ENCODE data around the gene GDI2.

DNA sequence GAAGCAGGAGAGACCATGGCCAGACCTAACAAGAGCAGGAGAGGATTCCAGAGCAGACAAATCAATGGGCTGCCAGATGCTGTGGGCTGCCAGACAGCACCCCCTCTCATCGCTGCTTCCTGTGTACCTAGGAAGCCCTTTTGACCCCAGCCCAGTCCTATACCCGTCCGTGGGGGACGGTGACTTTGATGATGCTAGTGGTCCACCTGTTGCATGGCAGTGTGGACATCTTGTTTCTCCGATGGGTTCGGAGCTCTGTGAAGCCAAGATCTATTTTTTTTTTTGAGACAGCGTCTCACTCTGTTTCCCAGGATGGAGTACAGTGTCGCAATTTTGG is 18.2 kb upstream of the GDI2 start:
- TF ChIP-seq, protein P1, sequence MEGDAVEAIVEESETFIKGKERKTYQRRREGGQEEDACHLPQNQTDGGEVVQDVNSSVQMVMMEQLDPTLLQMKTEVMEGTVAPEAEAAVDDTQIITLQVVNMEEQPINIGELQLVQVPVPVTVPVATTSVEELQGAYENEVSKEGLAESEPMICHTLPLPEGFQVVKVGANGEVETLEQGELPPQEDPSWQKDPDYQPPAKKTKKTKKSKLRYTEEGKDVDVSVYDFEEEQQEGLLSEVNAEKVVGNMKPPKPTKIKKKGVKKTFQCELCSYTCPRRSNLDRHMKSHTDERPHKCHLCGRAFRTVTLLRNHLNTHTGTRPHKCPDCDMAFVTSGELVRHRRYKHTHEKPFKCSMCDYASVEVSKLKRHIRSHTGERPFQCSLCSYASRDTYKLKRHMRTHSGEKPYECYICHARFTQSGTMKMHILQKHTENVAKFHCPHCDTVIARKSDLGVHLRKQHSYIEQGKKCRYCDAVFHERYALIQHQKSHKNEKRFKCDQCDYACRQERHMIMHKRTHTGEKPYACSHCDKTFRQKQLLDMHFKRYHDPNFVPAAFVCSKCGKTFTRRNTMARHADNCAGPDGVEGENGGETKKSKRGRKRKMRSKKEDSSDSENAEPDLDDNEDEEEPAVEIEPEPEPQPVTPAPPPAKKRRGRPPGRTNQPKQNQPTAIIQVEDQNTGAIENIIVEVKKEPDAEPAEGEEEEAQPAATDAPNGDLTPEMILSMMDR (conservative IDR thresholded peaks at IDR 0.05): no peak
- no peak for TF ChIP-seq EZH2 (IDR thresholded peaks at IDR 0.05; ENCODE audit: low read depth)

All from PC-9 (cell line).